Measurements from ENCODE around the gene C4BPA.

The C4BPA gene

DNA sequence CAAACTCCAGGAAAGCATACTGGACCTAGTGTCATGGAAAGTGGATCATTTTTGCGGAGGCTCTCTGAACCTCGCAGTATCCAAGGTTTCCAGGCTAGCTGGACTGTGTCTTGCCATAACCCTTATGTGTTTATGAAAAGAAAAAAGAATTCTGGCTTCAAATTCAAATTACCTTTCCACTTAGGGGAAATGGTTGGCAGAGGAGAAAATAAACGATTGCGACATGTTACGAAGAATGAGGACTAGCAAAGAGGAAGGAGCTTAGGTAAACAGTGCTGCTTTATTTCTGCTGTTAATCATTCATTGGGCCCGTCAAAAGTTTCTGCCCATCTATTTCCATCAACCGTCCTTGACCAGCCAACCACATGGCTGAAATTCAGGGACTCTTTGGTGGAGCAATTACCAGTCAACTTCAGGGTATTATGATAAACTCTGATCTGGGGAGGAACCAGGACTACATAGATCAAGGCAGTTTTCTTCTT is at the start of gene C4BPA:
TSS of gene C4BPA (plus strand) at position 342 of the 482 bp plus-strand sequence. CDS start 8,793 bp downstream, outside the sequence.
- Mint-ChIP-seq H3K36me3 (ENCODE audit: low read depth) (peaks cover 18% of the 10 kb centered on the region), H3K4me3 (no peak within 1 kb of the TSS), H3K27ac (no peak within 1 kb of the TSS), H3K4me1 (ENCODE audit: low read depth) (peaks cover 8% of the 10 kb centered on the region), H3K9me3 (peaks cover 10% of the 10 kb centered on the region), H3K27me3 (ENCODE audit: low read depth) (peaks cover 21% of the 10 kb centered on the region)

DNA sequence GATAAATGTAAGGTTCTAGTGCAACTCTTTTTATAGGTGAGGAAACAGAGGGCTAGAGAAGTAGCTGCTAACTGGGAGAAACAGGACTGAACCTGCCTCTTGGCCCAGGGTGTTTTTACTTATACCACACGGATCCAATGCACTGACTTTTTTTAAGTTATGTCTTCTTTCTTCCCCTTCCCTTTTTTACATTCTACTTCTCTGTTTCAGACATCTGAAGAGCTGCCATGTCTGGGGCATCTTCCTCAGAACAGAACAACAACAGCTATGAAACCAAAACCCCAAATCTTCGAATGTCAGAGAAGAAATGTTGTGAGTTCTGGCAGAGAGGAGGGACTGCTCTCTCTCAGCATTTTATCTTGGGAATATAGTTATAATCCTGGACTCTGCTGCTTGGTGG is 49.5 kb upstream of the C4BPA start:
- H3K4me1 Mint-ChIP-seq (ENCODE audit: low read depth), result peaks cover 37% of the 10 kb centered on the region
- no peaks in the 10 kb centered on the region for H3K9me3 Mint-ChIP-seq
- peaks cover 3% of the 10 kb centered on the region for H3K36me3 Mint-ChIP-seq (ENCODE audit: low read depth)
- H3K4me3 Mint-ChIP-seq, result peak overlapping the region; percentile 98
- no peak overlapping the region for H3K27ac Mint-ChIP-seq
- peaks cover 12% of the 10 kb centered on the region for H3K27me3 Mint-ChIP-seq (ENCODE audit: low read depth)

DNA sequence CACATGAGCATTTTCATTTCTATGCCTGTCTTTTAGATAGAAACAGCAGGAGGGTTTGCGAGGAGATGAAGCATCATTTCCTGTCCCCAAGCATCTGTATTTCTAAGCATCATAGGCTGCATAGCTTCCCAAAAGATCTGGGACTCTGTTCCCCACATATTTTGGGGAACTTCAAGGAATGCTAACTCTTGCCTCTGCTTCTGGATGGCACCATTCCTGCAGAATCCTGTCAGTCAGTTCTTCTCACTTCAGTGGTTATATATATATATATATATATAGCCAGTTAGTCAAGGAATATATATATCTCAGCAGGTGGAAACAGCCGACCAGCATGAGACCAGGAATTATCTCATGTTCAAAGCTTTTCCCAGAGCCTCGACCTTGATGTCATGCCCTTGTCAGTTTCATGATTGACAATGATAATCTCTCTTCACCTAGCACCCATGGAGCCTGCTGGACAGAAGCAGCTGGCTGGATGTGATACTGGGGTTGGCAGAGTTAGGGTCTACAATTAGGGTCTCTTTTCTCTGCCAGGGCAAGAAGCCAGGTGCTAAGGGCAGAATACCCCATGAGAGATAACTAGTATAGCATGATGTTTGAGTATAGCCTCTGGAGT is 48.5 kb upstream of the C4BPA start:
- no peak overlapping the region for H3K27ac Mint-ChIP-seq
- peaks cover 12% of the 10 kb centered on the region for H3K27me3 Mint-ChIP-seq (ENCODE audit: low read depth)
- H3K4me1 Mint-ChIP-seq (ENCODE audit: low read depth), result peaks cover 31% of the 10 kb centered on the region
- no peak overlapping the region for H3K4me3 Mint-ChIP-seq
- H3K9me3 Mint-ChIP-seq, result no peaks in the 10 kb centered on the region
- H3K36me3 Mint-ChIP-seq (ENCODE audit: low read depth), result no peaks in the 10 kb centered on the region

DNA sequence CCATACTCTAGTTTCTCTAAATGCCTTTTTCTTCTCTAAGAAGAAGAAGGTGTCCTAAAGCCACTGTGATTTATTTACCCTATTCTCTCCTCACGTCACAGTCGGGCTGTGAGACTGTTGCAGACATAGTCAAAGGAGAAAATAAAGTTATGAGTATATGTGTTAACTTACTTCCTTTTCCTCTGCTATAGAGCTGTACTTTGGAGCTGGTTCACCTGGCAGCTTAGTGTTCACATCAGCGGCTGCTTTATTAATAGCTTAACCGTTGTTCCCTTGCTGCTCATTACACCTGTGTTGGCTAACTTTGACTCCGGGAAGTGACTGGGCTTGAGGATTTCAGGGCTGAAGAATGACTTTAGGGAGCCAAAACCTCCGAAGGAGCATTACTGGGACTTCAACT is 47.4 kb upstream of the C4BPA start:
- Mint-ChIP-seq H3K4me3 (no peak overlapping the region), H3K36me3 (ENCODE audit: low read depth) (no peaks in the 10 kb centered on the region), H3K4me1 (ENCODE audit: low read depth) (peaks cover 26% of the 10 kb centered on the region), H3K27me3 (ENCODE audit: low read depth) (peaks cover 12% of the 10 kb centered on the region), H3K9me3 (no peaks in the 10 kb centered on the region), H3K27ac (no peak overlapping the region)

DNA sequence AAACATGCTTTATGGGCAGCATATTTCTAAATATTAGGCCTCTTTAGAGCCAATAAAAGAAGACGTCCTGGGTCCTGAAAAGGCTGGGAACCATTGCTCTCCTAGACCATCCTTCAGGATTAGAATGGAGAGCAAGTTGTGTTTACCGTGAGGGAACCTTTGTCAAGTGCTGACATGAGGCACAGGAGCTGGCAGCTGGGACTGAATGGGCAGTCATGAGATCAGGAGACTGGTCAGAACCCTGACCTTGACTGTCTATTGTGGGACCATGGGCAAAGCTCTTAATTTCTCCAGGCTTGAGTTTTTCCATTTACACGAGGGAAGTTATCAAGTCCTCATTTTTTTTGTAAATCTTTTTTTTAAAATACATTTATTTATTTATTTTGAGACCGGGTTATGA is 45.8 kb upstream of the C4BPA start:
- H3K27ac Mint-ChIP-seq, result no peak overlapping the region
- peaks cover 9% of the 10 kb centered on the region for H3K27me3 Mint-ChIP-seq (ENCODE audit: low read depth)
- H3K4me3 Mint-ChIP-seq, result no peak overlapping the region
- no peaks in the 10 kb centered on the region for H3K9me3 Mint-ChIP-seq
- H3K4me1 Mint-ChIP-seq (ENCODE audit: low read depth), result peaks cover 14% of the 10 kb centered on the region
- peaks cover 10% of the 10 kb centered on the region for H3K36me3 Mint-ChIP-seq (ENCODE audit: low read depth)

DNA sequence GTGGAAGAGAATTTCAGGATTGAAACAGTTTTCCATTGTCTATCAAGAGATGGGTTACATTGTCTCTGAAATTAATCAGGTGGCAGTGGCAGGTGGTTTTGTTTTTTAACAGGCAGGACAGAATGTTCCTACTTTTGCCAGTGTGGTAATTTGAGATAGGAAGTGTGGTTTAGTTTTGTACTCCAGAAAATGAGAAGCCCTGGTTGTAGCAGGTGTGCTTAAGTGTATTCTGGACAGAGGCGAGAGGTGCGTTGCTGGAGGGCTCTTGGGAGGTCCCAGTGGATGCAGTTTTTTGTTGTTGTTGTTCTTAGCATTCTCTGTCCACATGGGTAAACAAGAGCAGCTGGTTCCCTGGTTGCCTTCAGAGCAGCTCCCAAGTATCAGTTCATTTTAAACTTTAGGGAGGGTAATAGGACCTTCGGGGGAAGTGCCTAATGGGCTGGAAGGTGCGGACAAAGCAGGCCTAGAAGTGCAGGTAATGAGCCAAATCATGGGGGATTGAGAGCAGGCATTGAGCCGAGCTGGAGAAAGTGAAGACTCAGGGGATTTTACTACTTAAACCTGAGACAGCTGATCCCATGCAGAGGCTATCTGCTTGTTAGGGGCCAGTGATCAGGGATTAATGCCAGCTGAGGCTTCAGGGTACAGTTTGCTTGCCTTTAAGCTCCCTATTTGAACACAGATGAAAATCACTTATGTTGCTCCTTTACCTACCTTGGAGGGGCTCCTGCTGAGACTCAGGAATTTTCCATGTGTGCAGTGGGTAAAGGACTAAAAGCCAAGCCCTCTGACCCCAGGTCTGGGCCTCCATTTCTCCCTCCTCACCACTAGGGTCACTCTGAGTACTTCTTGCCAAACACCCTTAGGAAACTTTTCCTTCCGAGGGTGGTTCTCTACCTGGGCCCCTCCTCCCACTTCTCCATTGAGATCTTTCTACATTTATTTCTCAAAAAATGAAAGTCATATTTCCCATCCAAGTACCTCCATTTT is 44.9 kb upstream of the C4BPA start:
- Mint-ChIP-seq H3K27ac (no peak overlapping the region), H3K4me3 (no peak overlapping the region), H3K36me3 (ENCODE audit: low read depth) (peaks cover 10% of the 10 kb centered on the region), H3K9me3 (no peaks in the 10 kb centered on the region), H3K27me3 (ENCODE audit: low read depth) (peaks cover 8% of the 10 kb centered on the region), H3K4me1 (ENCODE audit: low read depth) (peaks cover 13% of the 10 kb centered on the region)

DNA sequence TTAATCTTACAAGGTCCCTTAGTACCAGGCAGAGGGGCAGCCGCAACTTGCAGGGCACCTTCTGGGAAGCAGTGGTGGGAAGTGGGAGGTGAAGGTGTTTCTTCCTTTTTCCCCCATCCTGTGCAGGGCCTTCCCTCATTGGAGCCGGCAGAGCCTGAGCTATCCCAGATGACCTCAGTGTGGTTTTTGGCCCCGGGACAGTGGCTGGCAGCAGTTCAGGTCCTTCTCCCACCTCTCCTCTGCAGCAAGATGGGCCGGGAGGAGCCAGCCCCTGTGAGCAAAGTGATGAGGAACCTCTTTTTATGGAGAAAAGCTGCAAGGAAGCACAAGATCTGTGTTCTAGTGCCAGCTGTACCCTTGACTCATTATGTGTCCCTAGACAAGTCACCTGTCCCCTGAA is 44.2 kb upstream of the C4BPA start:
- Mint-ChIP-seq H3K4me3 (no peak overlapping the region), H3K27ac (no peak overlapping the region), H3K4me1 (ENCODE audit: low read depth) (peaks cover 11% of the 10 kb centered on the region), H3K27me3 (ENCODE audit: low read depth) (peaks cover 8% of the 10 kb centered on the region), H3K36me3 (ENCODE audit: low read depth) (peaks cover 10% of the 10 kb centered on the region), H3K9me3 (no peaks in the 10 kb centered on the region)

DNA sequence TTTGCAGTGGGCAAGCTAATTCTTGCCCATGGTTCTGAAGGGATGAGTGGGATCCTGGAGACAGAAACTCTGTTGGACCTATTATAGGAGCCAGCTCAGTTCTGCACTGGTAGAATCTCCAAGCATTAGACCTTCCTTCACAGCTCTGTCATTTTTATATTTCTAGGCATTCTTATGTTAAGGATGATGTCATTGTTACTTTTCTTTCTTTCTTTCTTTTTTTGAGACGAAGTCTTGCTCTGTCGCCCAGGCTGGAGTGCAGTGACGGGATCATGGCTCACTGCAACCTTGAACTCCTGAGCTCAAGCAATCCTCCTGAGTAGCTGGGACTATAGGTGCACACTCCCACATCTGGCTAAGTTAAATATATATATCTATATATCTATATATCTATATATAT is 43.4 kb upstream of the C4BPA start:
- peaks cover 10% of the 10 kb centered on the region for H3K36me3 Mint-ChIP-seq (ENCODE audit: low read depth)
- H3K4me1 Mint-ChIP-seq (ENCODE audit: low read depth), result peaks cover 6% of the 10 kb centered on the region
- H3K4me3 Mint-ChIP-seq, result no peak overlapping the region
- no peak overlapping the region for H3K27ac Mint-ChIP-seq
- H3K27me3 Mint-ChIP-seq (ENCODE audit: low read depth), result peaks cover 8% of the 10 kb centered on the region
- H3K9me3 Mint-ChIP-seq, result no peaks in the 10 kb centered on the region

DNA sequence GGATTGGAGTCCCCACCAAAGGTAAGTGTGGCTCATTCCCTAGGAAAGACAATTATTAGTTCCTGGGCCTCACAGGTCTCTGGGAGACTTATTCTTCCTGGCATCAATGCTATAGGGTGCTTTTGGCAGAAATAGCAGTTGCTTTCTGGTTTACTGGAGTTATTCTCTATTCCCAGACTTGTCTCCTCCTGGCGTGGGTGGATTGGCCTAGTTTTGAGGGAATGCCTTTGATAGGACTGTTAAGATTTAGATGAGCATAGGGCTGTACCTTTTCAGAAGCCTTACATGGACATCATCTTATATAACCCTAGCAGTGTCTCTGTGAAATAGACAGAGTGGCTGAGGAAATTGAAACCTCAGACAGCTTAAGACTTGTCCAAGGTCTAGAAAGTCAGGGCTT is 42.0 kb upstream of the C4BPA start:
- Mint-ChIP-seq H3K27me3 (ENCODE audit: low read depth) (no peaks in the 10 kb centered on the region), H3K4me3 (no peak overlapping the region), H3K9me3 (no peaks in the 10 kb centered on the region), H3K36me3 (ENCODE audit: low read depth) (peaks cover 10% of the 10 kb centered on the region), H3K27ac (no peak overlapping the region), H3K4me1 (ENCODE audit: low read depth) (peaks cover 6% of the 10 kb centered on the region)

DNA sequence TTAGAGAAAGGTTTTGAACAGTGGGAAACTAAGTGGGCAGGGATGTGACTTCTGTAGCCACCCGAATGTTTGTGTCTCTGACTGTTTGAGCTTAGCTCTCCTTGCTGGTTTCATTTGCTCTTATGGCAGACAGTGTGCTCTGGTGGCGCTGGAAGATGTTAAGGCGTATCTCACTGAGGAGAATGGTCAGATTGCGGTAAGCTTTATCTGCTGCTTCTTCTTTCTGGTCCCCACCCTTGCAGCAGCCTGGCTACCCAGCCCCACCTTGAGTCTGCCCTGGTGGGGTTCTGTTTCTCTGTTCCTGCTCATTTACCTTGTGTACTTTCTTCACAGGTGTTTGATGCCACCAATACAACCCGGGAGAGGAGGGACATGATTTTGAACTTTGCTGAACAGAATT is 41.0 kb upstream of the C4BPA start:
- H3K27ac Mint-ChIP-seq, result no peak overlapping the region

DNA sequence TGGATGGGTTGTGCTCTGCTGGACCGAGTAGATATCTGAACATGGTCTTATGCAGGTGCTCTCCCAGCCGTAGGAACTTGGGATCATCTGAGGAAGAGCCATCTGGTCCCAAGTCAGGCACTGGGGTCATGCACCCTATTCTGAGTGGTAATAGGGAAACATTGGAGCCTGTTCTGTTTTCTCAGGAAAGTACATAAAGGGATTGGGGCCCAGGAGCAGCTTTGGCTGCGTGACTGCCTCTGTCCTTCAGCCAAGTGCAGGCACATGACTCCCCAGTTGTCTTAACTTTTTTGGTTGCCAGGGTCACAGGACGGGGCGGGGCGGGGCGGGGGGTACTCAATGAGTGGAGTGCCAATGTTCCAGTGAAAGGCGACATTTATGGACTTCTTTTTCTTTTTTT is 39.5 kb upstream of the C4BPA start:
- Mint-ChIP-seq H3K27ac (no peak overlapping the region), H3K9me3 (no peaks in the 10 kb centered on the region)

More for the DNA sequence above, 41.0 kb upstream of the C4BPA start:
- peaks cover 6% of the 10 kb centered on the region for H3K4me1 Mint-ChIP-seq (ENCODE audit: low read depth)
- no peak overlapping the region for H3K4me3 Mint-ChIP-seq
- peaks cover 14% of the 10 kb centered on the region for H3K36me3 Mint-ChIP-seq (ENCODE audit: low read depth)
- H3K27me3 Mint-ChIP-seq (ENCODE audit: low read depth), result no peaks in the 10 kb centered on the region
- no peaks in the 10 kb centered on the region for H3K9me3 Mint-ChIP-seq

DNA sequence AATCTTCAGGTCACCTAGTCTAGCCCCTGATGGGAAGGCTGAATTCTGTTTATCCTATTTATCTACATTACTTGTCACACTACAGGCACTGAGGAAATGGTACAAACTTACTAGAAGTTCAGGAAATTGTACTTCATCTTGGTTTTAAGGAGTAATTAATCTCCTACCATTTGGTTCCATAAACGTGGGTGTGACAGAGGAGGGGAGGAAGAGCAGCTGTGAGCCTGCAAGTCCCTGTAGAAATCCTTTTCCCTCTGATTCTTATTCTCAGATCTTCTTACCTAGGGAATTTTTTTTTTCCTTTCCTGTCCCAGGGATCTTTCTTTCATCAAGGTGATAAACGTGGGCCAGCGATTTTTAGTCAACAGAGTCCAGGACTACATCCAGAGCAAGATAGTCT is 36.8 kb upstream of the C4BPA start:
- no peaks in the 10 kb centered on the region for H3K27me3 Mint-ChIP-seq (ENCODE audit: low read depth)
- peaks cover 28% of the 10 kb centered on the region for H3K4me1 Mint-ChIP-seq (ENCODE audit: low read depth)
- no peak overlapping the region for H3K27ac Mint-ChIP-seq
- peaks cover 15% of the 10 kb centered on the region for H3K36me3 Mint-ChIP-seq (ENCODE audit: low read depth)
- no peak overlapping the region for H3K4me3 Mint-ChIP-seq
- H3K9me3 Mint-ChIP-seq, result no peaks in the 10 kb centered on the region

More for the DNA sequence above, 39.5 kb upstream of the C4BPA start:
- Mint-ChIP-seq H3K4me1 (ENCODE audit: low read depth) (peaks cover 8% of the 10 kb centered on the region), H3K4me3 (no peak overlapping the region), H3K36me3 (ENCODE audit: low read depth) (peaks cover 17% of the 10 kb centered on the region), H3K27me3 (ENCODE audit: low read depth) (no peaks in the 10 kb centered on the region)

DNA sequence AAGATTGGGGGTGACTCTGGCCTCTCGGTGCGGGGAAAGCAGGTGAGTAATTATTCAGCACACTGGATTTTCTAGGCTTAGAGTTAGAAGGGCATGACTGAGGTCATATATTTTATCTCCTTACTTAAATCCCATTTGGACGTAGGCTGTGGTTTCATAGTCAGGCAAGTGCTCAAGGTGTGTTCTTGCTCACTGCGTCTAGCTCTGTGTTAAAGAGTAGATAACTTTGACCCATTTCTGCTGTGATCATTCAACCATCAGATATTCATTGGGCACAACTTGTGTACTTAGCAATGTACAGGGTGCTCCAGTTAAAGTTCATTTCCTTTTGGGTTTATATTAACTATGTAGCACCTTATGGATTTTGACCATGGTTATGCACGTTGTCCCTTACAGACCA is 36.4 kb upstream of the C4BPA start:
- peaks cover 26% of the 10 kb centered on the region for H3K4me1 Mint-ChIP-seq (ENCODE audit: low read depth)
- H3K27ac Mint-ChIP-seq, result no peak overlapping the region
- no peak overlapping the region for H3K4me3 Mint-ChIP-seq
- H3K36me3 Mint-ChIP-seq (ENCODE audit: low read depth), result peaks cover 10% of the 10 kb centered on the region
- no peaks in the 10 kb centered on the region for H3K9me3 Mint-ChIP-seq
- H3K27me3 Mint-ChIP-seq (ENCODE audit: low read depth), result no peaks in the 10 kb centered on the region

DNA sequence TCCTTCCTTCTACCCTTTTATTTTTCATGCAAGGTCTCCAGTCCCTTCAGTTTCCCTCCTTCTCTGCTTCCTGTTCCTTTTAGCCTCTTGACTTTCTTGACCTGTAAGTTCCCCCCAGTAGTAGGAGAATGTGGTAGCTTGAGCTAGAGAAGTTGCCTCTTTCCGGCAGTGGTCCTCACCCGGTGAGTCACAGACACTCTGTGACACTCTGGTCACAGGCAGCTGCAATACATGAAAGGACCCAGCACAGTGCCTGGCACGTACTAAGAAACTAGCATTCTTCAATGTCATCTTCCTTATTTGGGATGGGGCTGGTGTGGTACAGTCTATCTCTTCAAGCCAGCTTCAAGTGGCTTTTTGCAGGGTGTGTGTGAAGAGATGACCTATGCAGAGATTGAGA is 35.0 kb upstream of the C4BPA start:
- Mint-ChIP-seq H3K4me3 (no peak overlapping the region), H3K4me1 (ENCODE audit: low read depth) (peaks cover 26% of the 10 kb centered on the region), H3K36me3 (ENCODE audit: low read depth) (peaks cover 11% of the 10 kb centered on the region), H3K9me3 (no peaks in the 10 kb centered on the region), H3K27me3 (ENCODE audit: low read depth) (no peaks in the 10 kb centered on the region), H3K27ac (no peak overlapping the region)
